AG20443 (cell line): Measurements from ENCODE around the gene RAD51B.

ENCODE experiments used
- DNase-seq: peaks from one replicate; pipeline ENCODE4 v3.0.0; 2012; ENCODE audit warnings: low spot score, mixed read lengths

Gene RAD51B

DNA sequence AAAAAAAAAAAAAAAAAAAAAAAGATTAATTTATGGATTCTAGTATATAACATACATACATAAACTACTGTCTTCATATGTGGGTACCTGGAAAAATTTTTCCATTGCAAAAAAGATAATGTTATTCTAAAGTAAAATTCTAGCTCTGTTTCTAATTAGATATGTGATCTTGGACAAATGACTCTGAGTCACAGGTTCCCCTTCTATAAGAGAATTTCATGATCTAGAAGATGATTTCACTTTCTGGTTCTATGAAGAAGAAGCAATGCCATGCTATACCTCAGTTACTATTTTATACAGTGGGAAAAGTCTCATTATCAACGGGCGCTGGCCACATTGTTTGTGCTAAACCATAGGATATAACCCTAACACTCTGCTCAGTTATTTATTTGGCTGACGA is 622.0 kb downstream of the RAD51B start:
- no peak for DNase-seq

DNA sequence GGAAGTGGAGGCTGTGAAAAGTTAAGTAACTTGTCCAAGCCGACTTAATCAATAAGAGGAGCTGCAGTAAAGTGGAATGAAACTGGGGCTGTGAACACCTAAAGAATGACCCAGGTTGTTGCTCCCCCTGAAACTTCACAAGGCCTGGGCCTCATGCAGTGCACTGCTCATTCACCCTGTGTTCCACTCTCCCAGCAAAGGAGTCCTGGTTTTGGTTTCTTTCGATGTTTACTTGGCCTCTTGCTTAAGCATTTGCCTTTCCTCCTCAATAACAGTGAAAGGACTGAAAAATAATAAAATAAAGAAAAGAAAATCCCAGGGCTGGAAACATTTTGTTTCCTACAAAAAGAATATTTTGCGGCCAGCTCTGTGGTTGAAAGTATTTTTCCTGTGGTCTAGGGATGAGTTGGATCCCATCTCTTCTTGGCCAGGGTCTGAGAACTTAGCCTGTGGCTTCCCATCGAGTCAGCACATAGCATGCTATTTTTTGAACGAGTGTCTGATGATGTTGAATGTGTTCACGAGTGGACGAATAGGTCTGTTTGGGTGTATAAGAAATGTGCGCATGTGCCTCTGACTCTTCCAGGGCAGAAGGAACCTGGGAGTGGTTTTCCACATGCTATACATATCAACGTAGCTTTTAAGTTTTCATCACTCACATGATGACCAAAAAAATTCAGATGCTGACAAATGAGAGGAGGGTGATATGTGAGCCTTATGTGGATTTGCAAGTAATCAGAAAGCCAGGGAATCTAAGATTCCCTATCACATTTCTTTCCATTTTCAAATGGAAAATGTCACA is 623.5 kb downstream of the RAD51B start:
- DNase-seq, result peak; percentile 45

DNA sequence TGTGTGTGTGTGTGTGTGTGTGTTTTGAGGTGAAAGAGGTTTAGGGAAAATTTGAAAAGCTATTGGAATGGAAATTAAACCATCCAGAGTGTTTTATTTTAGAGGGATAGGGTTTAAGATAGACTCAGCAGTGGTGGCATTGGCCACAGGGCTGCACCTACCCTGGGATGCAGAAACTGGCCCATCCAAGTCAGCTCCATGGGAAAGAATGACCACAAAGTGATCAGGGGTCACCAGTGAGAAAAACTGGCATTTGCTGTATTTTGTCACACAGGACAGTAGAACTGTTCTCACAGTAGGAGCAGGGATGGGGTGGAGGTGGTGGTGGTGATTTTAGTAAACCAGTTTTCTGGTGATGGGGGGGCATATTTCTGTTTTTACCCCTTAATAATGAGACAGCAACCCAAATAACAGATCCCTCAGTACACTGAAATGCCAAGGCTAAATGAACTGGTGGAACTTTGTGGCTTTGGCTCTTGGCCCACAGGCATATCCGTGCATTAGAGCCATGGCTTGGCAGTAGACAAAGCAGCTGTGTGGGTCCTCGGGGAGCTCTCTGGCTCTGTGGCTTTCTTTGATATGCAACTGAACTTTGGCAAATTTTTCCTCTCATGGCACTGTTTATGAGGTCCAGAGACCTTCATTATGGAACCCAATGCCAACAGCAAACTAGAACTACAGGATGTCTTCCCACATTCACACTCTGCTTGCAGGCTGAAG is 625.0 kb downstream of the RAD51B start:
- DNase-seq, result peak; percentile 42

DNA sequence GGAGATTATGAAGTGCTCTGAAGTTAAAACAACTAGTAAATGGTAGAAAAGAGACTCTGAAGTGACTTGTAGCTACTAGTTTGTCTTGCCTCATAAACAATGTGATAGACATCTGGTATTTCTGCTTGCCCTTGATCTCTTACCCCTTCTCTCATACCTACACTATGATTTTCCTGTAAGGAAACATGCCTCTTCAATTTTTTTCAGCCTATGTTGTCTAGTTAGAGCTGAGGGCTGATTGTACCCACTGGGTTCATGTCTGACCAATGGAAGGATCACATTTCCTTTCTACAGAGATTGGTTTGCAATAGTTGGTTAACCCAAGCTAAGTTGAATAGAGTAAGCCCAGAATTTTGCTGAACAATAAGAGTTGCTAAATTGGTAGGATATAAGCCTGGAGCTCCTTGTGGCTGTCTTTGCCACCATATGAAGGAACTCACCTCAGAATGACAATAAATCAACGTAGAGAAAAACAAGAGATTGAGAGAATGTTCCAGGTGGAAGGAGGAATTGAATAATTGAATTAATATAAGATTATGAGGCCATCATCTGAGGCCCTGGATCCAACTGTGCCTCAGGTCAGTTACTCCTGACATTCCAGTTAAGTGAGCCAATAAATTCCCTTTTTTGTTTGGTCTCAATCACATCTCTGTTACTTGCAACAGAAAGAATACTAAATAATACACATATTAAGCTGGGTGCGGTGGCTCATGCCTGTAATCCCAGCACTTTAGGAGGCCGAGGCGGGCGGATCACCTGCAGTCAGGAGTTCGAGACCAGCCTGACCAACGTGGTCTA is 626.9 kb downstream of the RAD51B start:
- no peak for DNase-seq

DNA sequence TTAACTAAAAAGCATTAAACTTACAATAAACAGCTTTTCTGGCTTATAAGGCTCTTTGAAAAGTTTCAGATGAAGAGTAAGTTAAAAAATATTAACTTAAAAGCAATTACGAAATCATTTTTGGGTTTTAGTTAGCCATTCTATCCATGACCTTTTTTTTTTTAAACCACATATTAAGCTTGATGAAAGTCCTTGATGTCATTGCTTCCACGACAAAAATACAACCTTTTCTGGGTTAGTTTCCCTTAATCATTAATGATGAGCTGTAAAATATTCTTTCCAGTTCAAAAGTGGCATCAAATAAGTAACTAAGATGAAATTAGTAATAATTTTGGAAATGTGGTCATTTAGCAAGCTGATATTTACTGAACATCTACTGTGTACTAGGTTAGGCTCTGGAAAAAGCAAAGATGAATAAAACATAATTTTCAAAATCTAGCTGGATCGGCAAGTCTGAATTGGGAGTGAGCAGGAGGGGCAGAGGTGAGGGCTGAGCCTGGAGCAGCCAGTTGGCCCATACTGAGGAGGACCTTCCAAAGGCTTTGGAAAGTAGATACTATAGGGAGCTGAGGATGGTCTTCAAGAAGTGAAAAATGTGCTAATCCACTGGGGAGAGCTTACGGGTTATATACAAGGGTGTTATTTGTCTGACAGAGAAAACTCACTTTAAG is 628.1 kb downstream of the RAD51B start:
- DNase-seq, result no peak

DNA sequence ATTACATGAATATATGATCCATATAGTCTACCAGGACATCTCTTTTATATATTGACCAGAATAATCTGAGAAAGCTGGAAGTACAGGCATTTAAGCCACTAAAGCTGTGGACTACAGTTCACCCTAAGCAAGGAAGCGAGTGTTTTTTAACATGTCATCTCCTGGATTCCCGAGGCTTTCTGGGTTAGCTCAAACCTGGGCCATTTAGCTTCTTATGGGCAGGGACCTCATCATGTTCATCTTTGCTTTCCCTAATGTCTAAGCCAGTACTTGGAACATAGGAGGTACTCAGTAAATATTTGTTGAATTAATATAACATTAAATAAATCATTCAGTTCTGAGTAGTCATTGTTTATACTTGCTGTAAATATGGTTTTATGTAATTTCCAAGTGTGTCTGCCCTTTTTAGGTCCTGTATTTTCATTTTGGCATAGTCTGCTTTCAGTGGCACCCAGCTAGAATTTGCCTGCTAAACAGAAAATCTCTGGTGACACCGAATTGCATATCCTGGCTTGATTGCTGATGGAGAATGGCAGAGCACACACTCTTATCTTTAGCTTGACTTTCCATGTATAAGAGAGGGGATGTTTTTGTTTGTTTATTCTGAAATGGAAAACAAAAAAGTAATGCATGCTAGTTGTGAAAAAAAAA is 628.8 kb downstream of the RAD51B start:
- no peak for DNase-seq

DNA sequence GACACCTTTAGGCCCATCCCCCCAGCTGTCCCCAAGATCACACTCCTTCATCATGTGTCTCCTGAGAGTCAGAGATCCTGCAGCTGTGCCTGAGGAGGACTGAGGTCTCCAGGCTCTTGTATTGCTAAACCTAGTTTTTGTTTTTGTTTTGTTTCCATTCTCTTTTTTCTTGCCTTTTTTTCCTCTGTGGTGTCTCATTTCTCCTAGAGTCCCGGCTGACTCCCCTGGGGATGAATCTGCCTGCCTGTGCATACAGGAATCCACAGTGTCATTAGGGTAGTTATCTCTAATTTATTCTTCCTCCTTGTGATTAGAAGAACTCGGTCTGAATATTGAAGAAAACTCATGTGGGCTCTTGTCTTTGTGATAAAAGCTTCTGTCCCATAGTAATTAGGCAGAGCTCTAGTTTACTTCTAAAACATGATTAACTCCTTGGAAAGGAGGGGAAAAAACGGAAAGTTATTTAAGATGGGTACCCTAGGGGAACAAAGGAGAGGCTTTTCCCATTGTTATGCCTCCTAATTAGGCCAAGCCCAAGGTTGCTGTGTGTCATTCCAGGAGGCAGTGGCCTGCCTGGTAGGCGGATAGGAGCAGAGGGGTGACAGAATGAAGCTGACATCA is 630.1 kb downstream of the RAD51B start:
- no peak for DNase-seq

DNA sequence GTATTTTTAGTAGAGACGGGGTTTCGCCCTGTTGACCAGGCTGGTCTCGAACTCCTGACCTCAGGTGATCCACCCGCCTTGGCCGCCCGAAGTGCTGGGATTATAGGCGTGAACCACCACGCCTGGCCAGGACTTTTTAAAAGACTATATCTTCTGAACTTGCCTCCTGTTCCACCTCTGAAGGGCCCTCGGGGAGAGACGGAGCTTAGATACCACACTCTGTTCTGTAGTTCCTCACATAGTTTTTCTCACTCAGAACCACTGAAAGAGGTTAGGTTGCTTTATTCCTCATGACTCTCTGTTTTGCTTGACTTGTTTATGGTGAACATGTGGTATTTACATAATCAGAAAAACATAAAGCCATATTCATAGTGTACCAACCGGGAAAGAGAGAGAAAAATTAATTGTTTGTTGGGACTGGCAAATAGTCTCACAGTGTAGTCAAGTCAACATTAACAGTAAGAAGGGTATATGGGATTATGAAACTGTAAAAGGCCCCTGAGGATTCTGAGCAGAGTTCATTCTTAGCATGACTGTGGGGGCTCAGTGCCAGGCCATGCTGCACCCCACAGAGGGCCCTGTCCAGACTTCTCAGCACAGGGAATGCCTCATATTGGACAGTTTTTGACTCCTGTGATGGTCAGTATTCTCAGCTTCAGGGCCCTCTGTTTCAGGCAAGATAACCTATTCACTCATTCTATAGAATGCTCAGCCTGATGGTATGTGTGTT is 631.0 kb downstream of the RAD51B start:
- DNase-seq, result no peak

DNA sequence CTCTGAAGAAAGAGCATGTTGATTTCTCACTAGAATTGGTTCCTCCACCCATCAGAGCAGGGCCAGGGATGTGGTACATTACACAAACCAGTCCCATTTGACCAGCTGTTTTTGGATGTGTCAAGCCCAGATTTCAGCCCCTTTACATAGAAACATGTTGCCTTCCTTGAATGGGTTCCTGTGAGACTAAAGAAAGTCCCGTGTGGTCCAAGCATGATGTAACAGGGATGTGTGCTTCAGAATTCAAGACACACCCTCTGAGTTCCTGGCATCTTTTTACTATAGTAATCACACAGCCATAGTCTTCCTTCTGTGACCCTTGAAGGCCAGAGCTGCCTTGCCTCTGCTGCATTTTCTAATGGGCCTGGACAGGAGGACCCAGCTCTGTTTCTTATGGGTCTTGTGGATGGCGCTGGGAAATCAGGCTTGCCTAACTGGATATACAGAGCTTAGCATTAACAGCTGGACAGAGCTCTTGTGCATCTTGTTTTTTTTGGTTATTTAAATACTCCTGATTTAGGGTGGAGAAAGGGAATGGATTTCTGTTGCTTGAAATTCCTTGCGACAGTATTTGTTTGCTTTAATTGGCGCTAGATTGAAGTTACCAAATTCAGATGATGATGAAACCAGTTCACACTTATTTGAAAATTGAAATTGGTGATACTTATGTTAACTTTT is 632.3 kb downstream of the RAD51B start:
- peak; percentile 58 for DNase-seq

DNA sequence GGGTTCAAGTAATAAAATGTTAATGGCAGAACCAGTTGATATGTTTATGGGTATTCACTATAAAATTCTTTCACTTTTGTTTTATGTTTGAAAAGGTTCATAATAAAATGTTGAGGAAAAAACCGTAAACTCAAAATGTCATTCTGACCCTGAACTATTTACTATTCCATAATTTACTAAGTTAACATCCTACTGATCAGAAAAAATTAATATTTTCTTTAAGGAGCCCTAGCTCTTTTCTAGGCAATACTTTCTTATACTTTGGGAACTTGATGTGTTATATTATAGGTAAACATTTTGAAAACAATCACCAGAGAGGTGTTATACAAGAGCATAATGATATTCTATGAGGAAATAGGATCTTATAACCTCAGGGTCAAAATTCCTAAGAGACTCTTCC is 638.7 kb downstream of the RAD51B start:
- DNase-seq, result no peak

DNA sequence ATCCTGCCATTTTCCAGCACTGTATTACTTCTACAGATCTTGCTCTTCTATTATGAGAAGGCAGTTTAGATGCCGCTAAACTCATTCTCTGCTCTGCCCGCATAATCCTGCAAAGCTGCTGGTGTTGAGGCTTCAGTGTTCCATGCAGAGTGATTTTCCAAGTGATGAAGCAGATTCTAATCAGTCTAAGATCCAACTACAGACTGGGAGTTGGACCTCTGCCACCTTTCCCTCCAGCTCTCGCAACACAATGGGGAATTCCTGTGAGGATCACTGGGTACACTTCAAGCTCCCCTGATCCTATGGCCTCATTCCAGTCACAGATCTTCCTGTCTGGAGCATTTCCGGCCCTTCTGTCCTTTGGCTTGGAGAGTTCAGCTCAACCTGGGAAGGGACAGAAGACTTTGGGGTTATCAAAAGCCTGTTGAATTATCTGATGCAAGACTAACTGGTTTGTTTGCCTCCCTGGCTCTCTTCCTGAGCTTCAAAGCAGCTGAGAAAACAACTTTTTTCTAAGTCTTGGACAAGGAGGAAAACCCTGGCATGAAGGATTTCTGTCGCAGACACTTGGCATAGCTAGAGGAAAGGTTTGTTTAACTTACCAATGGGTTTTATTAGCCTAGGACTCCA is 639.4 kb downstream of the RAD51B start:
- peak; percentile 54 for DNase-seq

DNA sequence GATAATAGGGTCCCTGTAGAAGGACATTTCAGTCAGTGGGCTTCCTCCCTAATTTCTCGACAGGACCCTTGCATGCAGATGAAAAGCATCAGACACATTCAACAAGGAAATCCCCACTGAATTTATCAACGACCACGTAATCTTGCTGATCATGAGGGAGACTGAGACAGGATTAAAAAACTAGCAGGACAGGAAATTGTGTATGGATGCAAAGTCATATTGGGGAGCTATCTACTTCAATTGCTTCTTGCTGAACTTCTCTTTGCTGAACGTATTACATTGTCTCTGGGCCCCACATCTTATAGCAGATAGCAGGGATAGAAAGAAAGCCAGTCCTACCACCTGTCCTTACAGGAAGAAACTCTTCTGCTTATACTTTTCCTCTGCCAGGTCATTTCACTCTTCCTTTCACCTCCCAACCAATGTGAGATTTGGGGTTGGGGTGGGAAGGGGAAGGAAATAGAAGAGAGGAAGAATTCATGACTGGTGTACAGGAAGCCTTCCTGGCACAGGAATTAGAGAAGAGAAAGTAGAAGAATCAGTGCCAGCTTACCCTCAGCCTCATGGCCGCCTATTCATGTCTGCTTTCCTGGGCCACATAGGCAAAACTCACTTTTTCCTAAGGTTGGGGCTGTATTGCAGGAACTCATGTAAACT is 640.0 kb downstream of the RAD51B start:
- no peak for DNase-seq

DNA sequence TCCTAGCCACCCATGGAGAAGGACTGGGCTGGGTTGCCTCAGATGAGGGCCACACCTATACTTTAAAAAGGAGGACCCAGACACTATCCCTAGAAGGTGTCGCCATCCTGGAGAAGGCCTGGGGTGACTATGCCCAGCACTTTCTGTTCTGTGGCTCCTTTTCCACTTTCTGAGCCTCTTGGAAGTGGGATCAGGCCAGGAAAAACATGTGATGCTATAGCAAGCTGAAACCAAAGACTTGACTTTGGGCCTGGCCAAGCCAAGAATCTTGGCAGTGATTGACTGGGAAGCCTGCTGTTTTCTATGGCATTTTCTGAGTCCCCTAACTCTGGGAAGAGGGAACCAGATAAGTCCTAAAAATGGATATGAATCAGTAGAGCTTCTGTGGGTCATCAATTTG is 641.0 kb downstream of the RAD51B start:
- no peak for DNase-seq

DNA sequence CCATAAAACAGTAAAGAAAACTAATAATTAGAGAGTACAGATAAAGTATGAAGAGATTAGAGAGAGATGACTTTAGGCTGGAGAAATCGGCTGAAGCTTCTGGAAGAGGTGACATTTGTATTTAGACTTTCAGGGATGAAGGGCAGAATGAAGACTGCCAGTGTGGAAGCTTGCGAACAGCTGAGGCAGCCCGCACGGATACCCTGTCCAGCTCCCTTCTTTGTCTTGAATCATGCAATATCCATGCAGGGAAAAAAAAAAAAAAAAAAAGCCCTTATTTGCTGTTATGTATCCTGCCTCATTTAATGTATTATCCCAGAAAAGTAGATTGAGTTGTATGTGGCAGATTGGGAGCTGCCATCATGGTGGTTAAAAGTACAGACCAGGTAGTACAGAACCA is 641.5 kb downstream of the RAD51B start:
- no peak for DNase-seq

DNA sequence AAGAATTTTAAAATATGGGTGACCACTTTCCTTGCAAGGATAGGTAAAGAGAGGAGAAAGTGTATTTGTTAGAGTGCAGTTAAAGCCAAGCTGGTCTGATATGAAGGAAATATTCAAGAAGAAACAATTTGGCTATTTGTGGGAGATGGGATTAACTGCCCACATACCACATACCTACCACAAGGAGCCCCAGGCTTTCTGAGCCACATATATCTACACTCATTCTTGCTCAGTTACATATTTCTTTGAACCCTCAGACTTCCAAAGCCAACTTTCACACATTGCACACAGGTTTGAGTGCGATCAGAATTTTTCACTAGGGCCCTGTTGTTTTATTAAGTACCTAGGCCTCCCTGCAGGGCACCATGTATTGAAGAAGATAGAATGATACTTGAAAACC is 643.1 kb downstream of the RAD51B start:
- no peak for DNase-seq

DNA sequence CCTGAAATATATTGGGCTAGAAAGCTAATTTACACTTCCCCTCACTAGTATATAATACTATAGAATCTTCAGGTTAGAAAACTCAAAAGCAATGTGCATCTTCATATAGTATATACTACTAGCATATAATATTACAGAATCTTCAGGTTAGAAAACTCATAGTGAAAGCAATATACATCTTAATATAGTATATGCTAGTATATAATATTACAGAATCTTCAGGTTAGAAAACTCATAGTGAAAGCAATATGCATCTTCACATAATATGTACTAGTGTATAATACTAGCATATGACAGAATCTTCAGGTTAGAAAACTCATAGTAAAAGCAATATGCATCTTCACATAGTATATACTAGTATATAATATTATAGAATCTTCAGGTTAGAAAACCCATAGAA is 643.7 kb downstream of the RAD51B start:
- no peak for DNase-seq

DNA sequence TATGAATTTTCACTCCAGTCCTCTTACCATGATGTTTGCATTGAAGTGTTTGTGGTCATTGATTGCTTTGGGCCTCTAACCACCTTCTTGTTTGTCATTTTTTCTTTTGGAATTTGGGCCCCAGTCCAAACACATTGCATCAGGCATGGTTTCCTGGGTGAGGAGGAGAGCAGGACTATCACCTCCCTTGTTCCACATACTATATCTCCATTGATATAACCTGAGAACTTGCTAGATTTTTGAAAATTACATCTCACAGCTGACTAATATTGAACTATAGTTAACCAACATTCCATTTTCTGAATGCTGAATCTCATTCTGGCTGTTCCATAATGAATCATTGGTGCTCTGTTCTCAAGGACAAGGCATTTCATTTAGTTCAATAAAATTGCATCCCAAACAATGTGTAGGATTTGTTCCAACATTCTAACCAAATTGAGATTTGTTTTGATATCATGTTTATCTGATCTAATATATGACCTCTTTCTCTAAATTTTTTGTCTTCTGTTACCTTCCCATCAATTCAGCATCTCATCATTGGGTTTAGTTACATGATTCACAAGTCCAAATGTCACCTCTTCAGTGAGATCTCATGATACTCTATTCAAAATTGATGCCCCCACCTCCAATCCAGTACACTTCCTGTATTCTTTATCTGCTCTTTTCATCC is 644.3 kb downstream of the RAD51B start:
- DNase-seq, result no peak

DNA sequence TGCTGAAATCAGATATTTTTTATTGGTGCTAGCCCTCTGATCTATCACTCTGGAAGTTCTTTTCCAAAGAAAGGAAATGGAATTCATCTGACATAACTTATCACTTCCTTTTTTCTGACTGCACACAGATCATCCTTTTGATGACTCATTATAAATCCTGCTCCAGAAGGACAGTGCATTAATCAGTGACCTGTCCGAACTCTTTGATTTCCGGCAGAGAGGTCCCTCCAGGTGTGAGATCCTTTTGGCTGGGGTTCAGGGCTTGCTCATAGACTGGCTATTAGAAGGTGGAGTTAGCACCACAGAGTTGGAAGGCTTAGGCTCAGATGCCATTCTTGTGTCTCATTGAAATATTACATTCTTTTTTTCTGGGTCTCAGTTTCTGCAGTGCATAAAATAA is 645.1 kb downstream of the RAD51B start:
- peak; percentile 27 for DNase-seq
